GM18505 (cell line): Measurements from ENCODE around the gene EEF1A2.

Source experiments
- ATAC-seq: cut with Tn5 transposase; IDR thresholded peaks from one replicate; pipeline ENCODE4 v1.9.1; 2021; ENCODE audit not compliant: unreplicated experiment
- POLR2A ChIP-seq: IDR thresholded peaks from 4 replicates; pipeline ENCODE4 v1.6.1; 2011; ENCODE audit warnings: borderline replicate concordance; ENCODE audit not compliant: insufficient read depth, insufficient read length; ENCODE audit errors: extremely low read depth

EEF1A2 gene

GRCh38 chr20:63504642-63505041 lies 5.8 kb upstream of the EEF1A2 start:
- no peak for ATAC-seq
- TF ChIP-seq POLR2A: no peak

DNA sequence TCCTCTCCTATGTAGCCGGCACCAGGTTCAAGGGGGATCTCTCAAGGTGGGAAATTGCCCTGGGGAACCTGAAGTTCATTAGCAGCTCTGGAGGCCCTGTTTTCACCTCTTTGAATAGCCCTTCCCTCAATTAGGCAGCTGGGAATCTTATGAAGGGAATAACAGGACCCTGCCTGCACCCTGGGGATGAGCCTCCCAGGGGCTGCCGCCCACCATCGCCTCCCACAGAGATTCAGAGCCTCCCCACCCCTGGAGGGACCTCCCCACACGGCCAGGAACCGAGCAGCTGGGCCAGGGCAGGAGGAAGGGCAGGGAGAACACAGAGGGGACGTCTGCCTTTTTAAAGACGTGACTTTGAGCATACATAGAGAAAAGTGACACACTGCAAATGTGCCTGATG lies 4.6 kb upstream of the EEF1A2 start:
- TF ChIP-seq POLR2A: no peak
- no peak for ATAC-seq

GRCh38 chr20:63502671-63503172 lies 3.8 kb upstream of the EEF1A2 start:
- ATAC-seq: no peak
- no peak for TF ChIP-seq POLR2A

- TF ChIP-seq POLR2A: no peak
- ATAC-seq: no peak
These were observed 3.2 kb upstream of the EEF1A2 start for GRCh38 chr20:63501818-63502670.

- no peak for TF ChIP-seq POLR2A
- ATAC-seq: no peak
These were observed 2.3 kb upstream of the EEF1A2 start for GRCh38 chr20:63500902-63501817.

DNA sequence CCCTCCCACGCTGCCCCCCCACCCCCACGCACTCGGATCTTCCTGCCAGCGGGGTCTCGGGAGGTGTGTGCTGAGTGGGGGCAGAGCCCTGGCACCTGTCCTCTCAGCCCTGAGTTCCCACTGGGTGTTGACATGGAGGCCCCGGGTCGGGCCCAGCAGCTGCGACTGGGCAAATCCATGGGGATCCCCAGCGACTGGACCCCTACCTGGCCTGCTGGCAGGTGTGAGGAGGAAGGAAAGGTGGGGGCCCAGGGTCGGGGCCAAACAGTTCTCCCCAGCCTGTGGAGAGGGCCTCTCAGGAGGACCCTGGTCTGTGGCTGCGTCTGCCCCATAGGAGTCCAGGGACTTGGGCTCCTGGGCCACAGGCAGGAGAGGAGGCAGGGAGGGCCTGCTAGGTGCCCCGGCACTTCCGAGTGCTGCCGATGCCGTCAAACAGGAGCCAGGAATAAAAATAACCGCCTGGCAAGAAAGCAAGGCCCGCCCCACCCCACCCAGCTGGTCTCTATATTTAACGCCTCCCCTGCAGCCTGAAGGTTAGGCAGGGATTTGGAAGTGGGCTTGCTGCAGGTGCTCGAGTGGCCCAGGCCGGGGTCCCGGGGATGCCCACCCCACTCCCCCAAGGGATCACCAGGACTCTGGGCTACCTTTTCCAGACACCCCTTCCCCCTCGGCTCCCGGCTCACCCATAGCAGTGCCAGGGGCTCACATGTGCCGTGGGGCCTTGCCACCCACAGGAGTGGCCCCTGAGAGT lies 1.4 kb upstream of the EEF1A2 start:
- no peak for ATAC-seq
- no peak for TF ChIP-seq POLR2A

GRCh38 chr20:63499338-63499969 lies 571 bp upstream of the EEF1A2 start:
- no peak for TF ChIP-seq POLR2A
- no peak for ATAC-seq

DNA sequence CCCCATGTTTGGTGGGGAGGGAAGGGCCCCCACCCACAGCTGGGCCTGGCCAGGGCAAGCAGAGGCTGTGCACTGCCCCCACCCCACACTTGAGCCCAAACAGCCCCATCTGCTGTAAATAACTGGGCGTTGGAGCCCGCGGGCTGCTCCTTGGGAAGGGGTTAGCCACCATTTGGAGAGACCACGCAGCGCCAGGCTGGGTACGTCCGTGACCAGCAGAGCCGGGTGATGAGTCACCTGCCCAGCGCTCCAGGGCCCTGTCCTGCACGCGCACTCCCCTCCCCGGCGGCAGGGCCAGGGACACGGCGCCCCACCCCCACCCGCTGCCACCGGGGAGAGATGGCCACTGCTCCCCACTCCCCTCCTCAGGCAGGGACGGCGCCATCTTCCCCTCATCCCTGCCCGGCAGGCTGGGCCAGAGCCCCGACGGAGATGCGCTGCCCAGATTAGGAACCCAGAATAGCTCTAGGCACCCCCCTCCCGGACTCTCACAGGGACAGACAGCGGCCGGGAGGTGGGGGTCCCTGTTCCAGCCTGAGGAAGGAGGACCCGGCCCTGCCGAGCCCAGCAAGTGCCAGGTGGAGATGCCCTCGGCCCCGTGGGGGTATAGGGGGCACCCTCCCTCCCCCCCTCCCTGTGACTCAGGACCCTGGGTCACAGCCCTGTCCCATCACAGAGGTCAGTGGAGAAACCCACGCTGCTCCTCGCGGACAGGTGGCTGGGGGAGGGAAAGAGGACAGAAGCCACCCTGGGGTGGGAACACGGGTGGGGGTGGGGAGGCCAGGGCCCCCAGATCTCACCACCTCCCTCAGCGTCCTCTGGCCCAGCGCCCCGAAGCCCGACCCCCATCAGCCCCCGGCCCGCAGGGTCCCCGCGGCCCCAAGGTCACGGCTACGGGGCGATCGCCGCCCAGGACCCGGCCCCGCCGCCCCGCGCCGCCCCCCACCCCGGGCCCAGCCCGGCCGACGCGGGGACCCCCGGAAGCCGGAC lies 642 bp downstream of the EEF1A2 start:
- no peak for TF ChIP-seq POLR2A
- ATAC-seq: no peak

- no peak for ATAC-seq
- no peak for TF ChIP-seq POLR2A
These were observed 1.5 kb downstream of the EEF1A2 start for GRCh38 chr20:63497138-63497945.

DNA sequence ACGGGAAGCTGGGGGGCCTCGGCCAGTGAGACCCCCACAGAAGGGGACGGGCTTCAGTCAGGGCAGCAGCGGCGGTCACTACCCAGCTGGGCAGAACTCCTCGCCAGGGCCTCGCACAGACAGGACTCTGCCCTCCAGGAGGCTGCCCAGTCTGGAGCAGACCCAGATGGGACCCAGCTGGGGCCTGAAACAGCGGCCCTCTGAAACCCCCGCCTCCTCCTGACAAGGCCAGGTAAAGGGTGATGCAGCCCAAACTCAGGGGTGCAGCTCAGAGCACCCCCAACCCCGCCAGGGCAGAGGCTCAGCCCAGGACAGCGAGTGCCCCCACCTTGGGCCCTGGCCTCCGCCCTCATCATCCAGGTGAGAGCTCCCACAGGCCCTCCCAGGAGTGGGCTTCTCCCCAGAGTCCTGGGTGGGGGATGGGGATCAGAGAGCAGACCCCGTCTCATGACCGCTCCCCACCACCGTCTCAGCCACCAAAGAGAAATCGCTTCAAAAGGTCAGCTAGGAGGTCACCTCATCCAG lies 2.2 kb downstream of the EEF1A2 start:
- no peak for ATAC-seq
- TF ChIP-seq POLR2A: no peak
